Glutamatergic neuron (in vitro differentiated cells): ENCODE data around the gene PKP4. TPM values are rescaled to one million over a fixed set of nuclear protein-coding genes. Genes with fewer than 3 reads are reported as not detected.

Experiments
- DNase-seq: peaks from one replicate; pipeline ENCODE4 v3.0.0; 2022
- H3K27ac Mint-ChIP-seq: one replicate; pipeline ENCODE4 v1.8.0; 2020; ENCODE audit warnings: mild to moderate bottlenecking, mixed read lengths, inconsistent platforms; ENCODE audit not compliant: unreplicated experiment
- H3K27me3 Mint-ChIP-seq: one replicate; pipeline ENCODE4 v1.8.0; 2020; ENCODE audit warnings: mild to moderate bottlenecking, moderate library complexity, mixed read lengths, inconsistent platforms; ENCODE audit not compliant: unreplicated experiment
- H3K36me3 Mint-ChIP-seq: one replicate; pipeline ENCODE4 v1.8.0; 2020; ENCODE audit warnings: mild to moderate bottlenecking, mixed read lengths, inconsistent platforms; ENCODE audit not compliant: unreplicated experiment
- H3K4me1 Mint-ChIP-seq: one replicate; pipeline ENCODE4 v1.8.0; 2020; ENCODE audit warnings: mild to moderate bottlenecking, low read depth, mixed read lengths, inconsistent platforms; ENCODE audit not compliant: unreplicated experiment
- H3K4me3 Mint-ChIP-seq: one replicate; pipeline ENCODE4 v1.8.0; 2020; ENCODE audit warnings: mild to moderate bottlenecking, mixed read lengths, inconsistent platforms; ENCODE audit not compliant: unreplicated experiment
- H3K9me3 Mint-ChIP-seq: one replicate; pipeline ENCODE4 v1.8.0; 2020; ENCODE audit warnings: mild to moderate bottlenecking, moderate library complexity, mixed read lengths, inconsistent platforms; ENCODE audit not compliant: unreplicated experiment
- CTCF ChIP-seq: fragments of 200-600 bp; sonication (generic); IDR thresholded peaks from one replicate; pipeline ENCODE4 v1.5.0; 2021; ENCODE audit not compliant: partially characterized antibody, unreplicated experiment
- total RNA-seq: library from RNA; stranded (reverse); fragmentation: NEBNext Ultra II Directional; extraction: Animal tissue kit (Norgen Biotek cat#: 25700); gene quantifications from one replicate; pipeline ENCODE4 v1.2.1, GENCODE V29; 2021; ENCODE audit not compliant: unreplicated experiment

The PKP4 gene
- total RNA-seq, 1 donor from 2014 or later, result 25.0 TPM

GRCh38 chr2:158602027-158602426 lies 145.3 kb downstream of the PKP4 start:
- no peak overlapping the region for H3K27ac Mint-ChIP-seq
- no peak for DNase-seq
- H3K36me3 Mint-ChIP-seq, result no peaks in the 10 kb centered on the region
- peaks cover 2% of the 10 kb centered on the region for H3K27me3 Mint-ChIP-seq
- no peak for TF ChIP-seq CTCF
- H3K4me3 Mint-ChIP-seq, result no peak overlapping the region
- H3K9me3 Mint-ChIP-seq, result no peaks in the 10 kb centered on the region
- H3K4me1 Mint-ChIP-seq, result peaks cover 6% of the 10 kb centered on the region

GRCh38 chr2:158603205-158603604 lies 146.5 kb downstream of the PKP4 start:
- no peak for DNase-seq
- Mint-ChIP-seq H3K27me3 (peaks cover 5% of the 10 kb centered on the region), H3K27ac (no peak overlapping the region), H3K4me1 (peaks cover 6% of the 10 kb centered on the region), H3K36me3 (no peaks in the 10 kb centered on the region), H3K9me3 (peaks cover 1% of the 10 kb centered on the region), H3K4me3 (no peak overlapping the region)
- no peak for TF ChIP-seq CTCF

- peaks cover 3% of the 10 kb centered on the region for H3K4me1 Mint-ChIP-seq
- H3K27ac Mint-ChIP-seq, result no peak overlapping the region
- H3K36me3 Mint-ChIP-seq, result no peaks in the 10 kb centered on the region
- peaks cover 1% of the 10 kb centered on the region for H3K9me3 Mint-ChIP-seq
- no peak for TF ChIP-seq CTCF
- DNase-seq, result no peak
- peaks cover 5% of the 10 kb centered on the region for H3K27me3 Mint-ChIP-seq
- H3K4me3 Mint-ChIP-seq, result no peak overlapping the region
These were observed 147.2 kb downstream of the PKP4 start for GRCh38 chr2:158603986-158604385.

GRCh38 chr2:158610059-158610458 lies 153.3 kb downstream of the PKP4 start:
- H3K4me3 Mint-ChIP-seq, result no peak overlapping the region
- no peak overlapping the region for H3K27ac Mint-ChIP-seq
- TF ChIP-seq CTCF, result no peak
- no peaks in the 10 kb centered on the region for H3K4me1 Mint-ChIP-seq
- peaks cover 1% of the 10 kb centered on the region for H3K9me3 Mint-ChIP-seq
- peaks cover 3% of the 10 kb centered on the region for H3K27me3 Mint-ChIP-seq
- H3K36me3 Mint-ChIP-seq, result no peaks in the 10 kb centered on the region
- DNase-seq, result no peak

GRCh38 chr2:158616480-158617000 lies 159.8 kb downstream of the PKP4 start:
- no peaks in the 10 kb centered on the region for H3K36me3 Mint-ChIP-seq
- H3K4me3 Mint-ChIP-seq, result no peak overlapping the region
- H3K27me3 Mint-ChIP-seq, result no peaks in the 10 kb centered on the region
- no peaks in the 10 kb centered on the region for H3K9me3 Mint-ChIP-seq
- no peaks in the 10 kb centered on the region for H3K4me1 Mint-ChIP-seq
- no peak for DNase-seq
- H3K27ac Mint-ChIP-seq, result no peak overlapping the region
- TF ChIP-seq CTCF, result no peak
